Middle frontal gyrus (tissue), 1 donor: Measurements from ENCODE around the gene CCDC85A.

Experiments used
- DNase-seq: peaks from one replicate; pipeline ENCODE4 v3.0.0-alpha.2; 2015; ENCODE audit warnings: low spot score; ENCODE audit errors: extremely low spot score

The CCDC85A gene

GRCh38 chr2:56297671-56298070 is 113.9 kb downstream of the CCDC85A start:
- no peak for DNase-seq

GRCh38 chr2:56299171-56299691 is 115.4 kb downstream of the CCDC85A start:
- DNase-seq: no peak

- DNase-seq: no peak
These were observed 125.9 kb downstream of the CCDC85A start for GRCh38 chr2:56309626-56310170.

GRCh38 chr2:56313500-56313921 is 129.7 kb downstream of the CCDC85A start:
- no peak for DNase-seq

- DNase-seq: no peak
These were observed 130.6 kb downstream of the CCDC85A start for GRCh38 chr2:56314371-56314770.

GRCh38 chr2:56314796-56315195 is 131.0 kb downstream of the CCDC85A start:
- no peak for DNase-seq

- DNase-seq: no peak
These were observed 131.6 kb downstream of the CCDC85A start for GRCh38 chr2:56315376-56315775.

- DNase-seq: no peak
These were observed 132.2 kb downstream of the CCDC85A start for GRCh38 chr2:56316011-56316410.

GRCh38 chr2:56318147-56318546 is 134.4 kb downstream of the CCDC85A start:
- DNase-seq: no peak

GRCh38 chr2:56325661-56326345 is 142.0 kb downstream of the CCDC85A start:
- no peak for DNase-seq

GRCh38 chr2:56326346-56326741 is 142.6 kb downstream of the CCDC85A start:
- no peak for DNase-seq

GRCh38 chr2:56331810-56332209 is 148.0 kb downstream of the CCDC85A start:
- no peak for DNase-seq

- no peak for DNase-seq
These were observed 150.2 kb downstream of the CCDC85A start for GRCh38 chr2:56333812-56334485.

GRCh38 chr2:56334622-56335021 is 150.8 kb downstream of the CCDC85A start:
- no peak for DNase-seq

GRCh38 chr2:56335101-56335500 is 151.3 kb downstream of the CCDC85A start:
- no peak for DNase-seq

- DNase-seq: no peak
These were observed 153.6 kb downstream of the CCDC85A start for GRCh38 chr2:56337342-56337741.

GRCh38 chr2:56338232-56338631 is 154.4 kb downstream of the CCDC85A start:
- no peak for DNase-seq

GRCh38 chr2:56344771-56345170 is 161.0 kb downstream of the CCDC85A start:
- DNase-seq: no peak

GRCh38 chr2:56347881-56348280 is 164.1 kb downstream of the CCDC85A start:
- DNase-seq: no peak

GRCh38 chr2:56348392-56349210 is 164.8 kb downstream of the CCDC85A start:
- no peak for DNase-seq

GRCh38 chr2:56357655-56358295 is 174.0 kb downstream of the CCDC85A start:
- no peak for DNase-seq
